Measurements from ENCODE around the gene ENTPD8.
"Not testable (repeated sequence)": the region's sequence is repeated elsewhere in the genome, so short reads cannot be mapped to it uniquely, and the experiment has no call there.

Gene ENTPD8

GRCh38 chr9:137458194-137459151 lies 17.3 kb upstream of the ENTPD8 start:
- DNase-seq (ENCODE audit: low read depth, low spot score) = no peak

- DNase-seq (ENCODE audit: low read depth, low spot score) = no peak
Measured at GRCh38 chr9:137457406-137458193, 16.4 kb upstream of the ENTPD8 start.

GRCh38 chr9:137456864-137457405 lies 15.8 kb upstream of the ENTPD8 start:
- no peak for DNase-seq (ENCODE audit: low read depth, low spot score)

DNA sequence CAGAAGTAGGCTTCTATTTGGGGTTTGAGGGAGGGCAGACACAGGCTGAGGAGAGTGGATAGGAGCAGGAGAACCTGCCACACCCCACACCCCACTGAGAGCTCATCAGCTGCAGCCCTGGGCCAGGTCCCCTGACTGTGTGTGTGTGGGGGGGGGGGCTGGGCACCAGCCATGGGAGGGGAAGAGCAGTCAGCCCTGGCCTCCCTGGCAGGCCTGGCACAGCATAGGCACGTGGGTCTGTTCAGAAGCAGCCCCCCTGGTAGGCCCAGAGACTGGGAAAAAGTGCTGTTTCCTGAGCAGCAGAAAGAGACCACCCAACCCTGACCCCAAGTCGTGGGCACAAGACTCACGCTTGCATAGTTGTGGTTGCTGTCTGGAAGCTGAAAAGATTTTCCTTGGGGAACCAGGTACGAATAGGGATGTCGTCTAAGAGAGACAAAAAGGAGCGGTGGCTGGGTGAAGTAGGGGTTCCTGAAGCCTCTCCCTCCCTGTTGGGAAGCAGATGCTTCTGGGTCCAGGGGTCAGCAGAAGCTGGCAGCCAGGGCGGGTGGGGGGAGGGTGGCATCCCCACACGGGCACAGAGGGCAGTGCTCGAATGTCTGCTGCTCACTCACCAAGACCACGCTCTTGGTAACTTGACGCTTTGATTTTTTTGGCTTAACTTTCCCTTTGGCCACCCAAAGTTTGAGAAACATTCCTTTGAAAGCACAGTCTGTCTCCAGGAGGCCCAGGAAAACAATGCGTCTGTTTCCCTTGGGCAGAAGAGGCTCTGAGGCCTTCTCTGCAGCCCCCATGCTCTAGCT lies 15.1 kb upstream of the ENTPD8 start:
- peak; percentile 86 for DNase-seq (ENCODE audit: low read depth, low spot score)

DNA sequence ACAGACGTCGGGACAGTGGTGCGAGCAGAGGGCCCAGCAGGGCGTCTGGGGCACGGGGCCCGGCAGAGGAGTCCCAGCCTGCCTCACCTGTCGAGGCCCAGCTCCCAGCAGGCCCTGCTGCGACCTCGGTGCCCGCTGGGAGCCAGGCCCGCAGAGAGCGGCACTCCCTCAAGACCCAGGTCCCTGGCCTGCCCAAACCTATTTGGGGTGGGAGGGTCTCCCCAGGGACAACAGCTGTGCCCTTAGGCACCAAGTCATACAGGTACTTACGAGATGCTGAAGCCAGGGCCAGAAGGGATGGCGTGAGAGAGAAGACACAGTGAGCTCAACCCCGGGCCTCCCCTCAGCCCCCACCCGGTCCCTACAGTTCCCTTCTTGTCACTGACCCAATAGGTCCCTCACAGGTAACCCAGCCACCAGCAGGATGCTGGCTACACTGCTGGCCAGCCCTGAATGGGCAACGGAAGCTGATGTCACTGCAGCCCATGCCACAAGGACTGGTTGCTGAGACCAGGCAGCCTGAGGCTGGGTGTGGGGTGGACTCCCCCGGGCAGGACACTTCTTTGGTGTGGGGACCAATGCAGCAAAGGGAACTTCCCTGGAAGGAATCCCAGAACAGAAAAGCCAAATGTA lies 14.3 kb upstream of the ENTPD8 start:
- no peak for DNase-seq (ENCODE audit: low read depth, low spot score)

DNA sequence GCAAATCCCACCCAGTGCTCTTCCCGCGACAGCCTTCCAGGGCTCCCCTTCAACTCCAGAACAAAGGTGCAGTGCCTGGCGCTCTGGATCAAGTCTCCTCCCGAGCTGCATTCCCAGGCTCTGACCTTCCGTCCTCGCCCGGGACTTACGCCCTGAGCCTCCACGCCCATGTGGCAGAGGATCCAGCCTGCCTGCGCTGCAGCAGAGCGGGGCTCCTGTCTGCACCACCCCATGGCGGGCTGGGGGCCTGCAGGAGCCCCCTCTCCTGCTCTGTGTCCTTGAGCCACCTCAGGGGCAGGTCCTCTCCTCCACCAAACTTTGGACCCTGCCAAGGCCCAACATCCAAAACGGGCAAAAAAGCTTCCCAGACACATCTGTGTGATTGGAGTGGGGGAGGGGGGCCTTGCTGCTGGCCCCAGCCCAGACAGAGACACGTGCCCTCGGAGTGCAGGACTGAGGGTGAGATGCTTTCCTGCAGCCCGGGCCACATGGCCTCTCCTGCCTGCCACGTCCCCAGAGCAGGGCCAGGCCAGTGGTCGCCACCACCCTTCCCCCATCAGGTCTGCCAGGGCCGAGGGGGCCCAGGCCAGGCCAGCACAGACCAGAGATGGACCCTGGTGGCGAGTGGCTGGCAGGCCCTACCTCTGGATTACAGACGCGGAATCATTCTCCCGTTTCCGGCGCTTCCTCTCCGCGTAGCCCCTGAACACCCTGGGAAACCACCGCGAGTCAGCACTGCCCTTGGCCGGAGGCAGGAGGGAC lies 13.6 kb upstream of the ENTPD8 start:
- DNase-seq (ENCODE audit: low read depth, low spot score) = no peak

DNA sequence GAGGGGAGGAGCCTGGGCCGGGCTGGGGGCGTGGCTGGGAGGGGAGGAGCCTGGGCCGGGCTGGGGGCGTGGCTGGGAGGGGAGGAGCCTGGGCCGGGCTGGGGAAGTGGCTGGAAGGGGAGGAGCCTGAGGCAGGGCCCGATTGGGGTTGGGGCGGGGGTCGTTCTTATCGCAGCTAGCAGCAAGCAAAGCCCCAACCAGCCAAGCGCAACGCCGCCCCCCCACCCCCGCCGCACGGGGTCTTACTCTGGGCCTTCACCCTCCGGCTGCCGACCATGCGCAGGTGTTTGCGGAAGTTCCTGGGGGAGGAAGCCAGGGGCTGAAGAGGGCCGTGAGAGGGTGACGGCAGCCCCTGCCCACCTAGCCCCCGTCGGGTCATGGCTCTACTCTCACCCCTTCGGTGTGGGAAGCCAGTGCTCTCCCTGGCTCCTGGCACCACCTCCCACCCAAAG lies 13.0 kb upstream of the ENTPD8 start:
- no peak for DNase-seq (ENCODE audit: low read depth, low spot score)

DNA sequence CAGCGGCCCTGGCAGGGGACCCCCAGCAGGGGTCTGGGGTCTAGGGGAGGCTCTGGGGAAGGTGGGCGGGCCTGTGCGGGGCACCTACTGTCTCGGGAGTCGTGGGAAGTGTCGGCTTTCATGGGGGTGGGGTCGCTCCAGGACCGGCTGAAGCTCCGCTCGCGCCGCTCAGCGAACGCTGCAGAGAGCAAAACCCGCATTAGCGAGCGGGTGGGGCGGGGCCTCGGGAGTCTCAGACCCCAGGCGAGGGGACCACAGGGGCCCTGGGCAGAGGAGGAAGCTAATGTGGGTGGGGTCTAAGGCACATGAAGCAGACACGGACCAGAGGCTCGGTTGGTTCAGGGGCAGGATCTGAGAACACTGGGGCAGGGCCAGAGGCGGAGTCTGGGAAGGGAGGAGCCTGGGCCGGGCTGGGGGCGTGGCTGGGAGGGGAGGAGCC lies 12.5 kb upstream of the ENTPD8 start:
- no peak for DNase-seq (ENCODE audit: low read depth, low spot score)

GRCh38 chr9:137452761-137453642 lies 11.8 kb upstream of the ENTPD8 start:
- DNase-seq (ENCODE audit: low read depth, low spot score) = no peak

- no peak for DNase-seq (ENCODE audit: low read depth, low spot score)
Measured at GRCh38 chr9:137452006-137452760, 11.0 kb upstream of the ENTPD8 start.

- not testable (repeated sequence) for DNase-seq (ENCODE audit: low read depth, low spot score)
Measured at GRCh38 chr9:137451264-137452005, 10.3 kb upstream of the ENTPD8 start.

GRCh38 chr9:137450539-137451222 lies 9.5 kb upstream of the ENTPD8 start:
- not testable (repeated sequence) for DNase-seq (ENCODE audit: low read depth, low spot score)

DNA sequence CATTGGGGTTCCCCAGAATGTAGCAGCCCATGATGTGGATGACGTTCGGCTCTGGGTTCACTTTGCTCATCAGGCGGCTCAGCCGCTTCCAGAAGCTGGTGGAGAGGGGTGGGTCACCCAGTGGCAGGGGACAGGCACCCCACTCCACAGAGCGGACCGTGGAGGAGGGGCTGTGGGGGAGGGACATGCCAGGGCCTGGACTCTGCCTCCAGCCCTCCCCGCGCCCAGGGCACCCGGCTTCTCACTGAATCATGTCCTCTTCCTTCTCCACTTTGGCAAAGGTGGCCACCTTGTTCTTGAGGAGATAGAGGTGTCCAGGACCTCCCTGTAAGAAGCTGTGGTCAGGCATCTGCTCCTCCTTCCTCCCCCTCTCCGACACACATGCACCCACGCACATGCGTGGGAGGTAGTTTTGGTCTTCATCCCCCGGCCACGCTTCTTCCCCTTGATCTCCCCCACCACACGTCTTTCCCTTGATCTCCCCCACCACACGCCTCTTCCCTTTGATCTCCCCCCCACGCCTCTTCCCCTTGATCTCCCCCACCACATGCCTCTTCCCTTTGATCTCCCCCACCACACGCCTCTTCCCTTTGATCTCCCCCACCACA lies 8.9 kb upstream of the ENTPD8 start:
- no peak for DNase-seq (ENCODE audit: low read depth, low spot score)

DNA sequence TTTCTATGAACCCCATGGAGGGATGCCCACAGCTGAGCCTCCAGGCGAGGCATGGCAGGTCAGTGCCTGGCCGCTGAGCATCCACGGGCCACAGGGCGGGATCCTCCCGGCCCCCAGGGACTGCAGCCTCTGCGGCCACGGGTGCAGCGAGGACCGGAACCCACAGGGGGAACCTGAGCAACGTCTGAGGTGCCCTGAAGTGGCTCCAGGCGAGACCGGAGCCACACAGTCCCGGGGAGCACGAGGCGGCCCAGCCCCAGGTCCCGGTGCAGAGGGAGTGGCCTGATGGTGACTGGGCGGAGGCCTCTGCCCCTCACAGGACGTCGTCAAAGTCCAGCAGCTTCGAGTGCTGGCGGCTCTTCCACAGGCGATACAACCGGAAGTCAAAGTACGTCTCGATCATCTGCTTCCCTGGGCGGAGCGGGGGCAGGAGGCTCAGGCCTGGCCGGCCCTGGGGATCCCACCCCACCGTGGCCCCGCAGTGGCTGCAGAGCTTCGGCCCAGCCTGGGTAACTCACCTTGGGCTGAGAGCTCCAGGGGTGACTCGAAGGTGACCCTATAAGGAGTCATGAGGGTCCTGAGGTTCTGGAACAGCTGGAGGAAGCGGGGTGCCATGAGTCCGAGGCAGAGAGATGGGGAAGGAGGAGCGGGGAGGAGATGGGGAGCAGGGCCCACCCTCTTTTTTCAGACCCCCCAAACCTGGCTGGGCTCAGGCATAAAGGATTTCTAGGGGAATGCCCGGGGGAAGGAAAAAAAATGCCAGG lies 8.1 kb upstream of the ENTPD8 start:
- no peak for DNase-seq (ENCODE audit: low read depth, low spot score)

DNA sequence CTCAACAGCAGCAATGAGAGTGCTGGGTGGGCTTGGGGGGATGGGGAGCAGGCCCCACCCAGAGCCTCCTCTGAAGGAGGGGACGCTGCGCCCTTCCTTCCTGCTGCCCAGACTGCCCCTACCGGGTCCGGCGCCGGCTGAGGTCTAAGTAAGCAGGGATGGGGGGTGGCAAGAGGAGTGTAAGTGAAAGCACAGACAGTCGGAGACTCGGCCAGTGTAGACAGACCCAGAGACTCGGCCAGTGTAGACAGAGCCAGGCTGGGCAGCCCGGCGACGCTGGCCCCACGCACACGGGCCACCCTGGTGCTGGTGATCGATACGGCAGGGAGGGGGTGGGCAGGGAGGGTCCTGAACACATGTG lies 7.4 kb upstream of the ENTPD8 start:
- DNase-seq (ENCODE audit: low read depth, low spot score) = no peak

Measured in brain pericyte (primary cell).